ENCODE measurements around the gene PIP5K1C. TPM values are rescaled to one million over a fixed set of nuclear protein-coding genes. Genes with fewer than 3 reads are reported as not detected.

PIP5K1C gene
- total and polyA plus RNA-seq, 9 of the 15 experiments (the other 6 are each of a cell fraction or from before 2014, with no cell fraction given) = 0.38 to 22.1 (median 4.1) TPM

GRCh38 chr19:3608079-3608641 lies 92.1 kb downstream of the PIP5K1C start (continued):
- no peak for TF ChIP-seq ZNF165 (CRISPR knock-in tag; IDR thresholded peaks at IDR 0.05; ENCODE audit: borderline replicate concordance)
- no peak for TF ChIP-seq ZBTB11 (CRISPR knock-in tag; IDR thresholded peaks at IDR 0.05)
- TF ChIP-seq HDGF (IDR thresholded peaks at IDR 0.05) = peak; percentile 99
- no peak for TF ChIP-seq RBM25 (IDR thresholded peaks at IDR 0.05; ENCODE audit: low read depth, low read length, severe bottlenecking)
- no peak for TF ChIP-seq FOXK1 (CRISPR knock-in tag; IDR thresholded peaks at IDR 0.05; ENCODE audit: borderline replicate concordance)
- no peak for TF ChIP-seq FOXA3 (CRISPR knock-in tag; conservative IDR thresholded peaks at IDR 0.05 in 1 of 2, IDR thresholded peaks at IDR 0.05 in 1 of 2)
- TF ChIP-seq LARP7 (IDR thresholded peaks at IDR 0.05) = no peak
- TF ChIP-seq, protein P1, sequence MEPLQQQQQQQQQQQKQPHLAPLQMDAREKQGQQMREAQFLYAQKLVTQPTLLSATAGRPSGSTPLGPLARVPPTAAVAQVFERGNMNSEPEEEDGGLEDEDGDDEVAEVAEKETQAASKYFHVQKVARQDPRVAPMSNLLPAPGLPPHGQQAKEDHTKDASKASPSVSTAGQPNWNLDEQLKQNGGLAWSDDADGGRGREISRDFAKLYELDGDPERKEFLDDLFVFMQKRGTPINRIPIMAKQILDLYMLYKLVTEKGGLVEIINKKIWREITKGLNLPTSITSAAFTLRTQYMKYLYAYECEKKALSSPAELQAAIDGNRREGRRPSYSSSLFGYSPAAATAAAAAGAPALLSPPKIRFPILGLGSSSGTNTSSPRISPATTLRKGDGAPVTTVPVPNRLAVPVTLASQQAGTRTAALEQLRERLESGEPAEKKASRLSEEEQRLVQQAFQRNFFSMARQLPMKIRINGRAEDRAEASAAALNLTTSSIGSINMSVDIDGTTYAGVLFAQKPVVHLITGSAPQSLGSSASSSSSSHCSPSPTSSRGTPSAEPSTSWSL (CRISPR knock-in tag; IDR thresholded peaks at IDR 0.05; ENCODE audit: borderline replicate concordance) = no peak
- TF ChIP-seq IRF2 (CRISPR knock-in tag; IDR thresholded peaks at IDR 0.05) = no peak
- TF ChIP-seq RB1 (IDR thresholded peaks at IDR 0.05; ENCODE audit: low read depth) = no peak
- no peak for TF ChIP-seq ZBTB5 (IDR thresholded peaks at IDR 0.05)
- no peak for TF ChIP-seq HMG20A (CRISPR knock-in tag; conservative IDR thresholded peaks at IDR 0.05)
- peak; percentile 78; the same call in 1 of the 2 replicates for TF ChIP-seq SMARCA5 (IDR thresholded peaks at IDR 0.05)
- no peak for TF ChIP-seq NRF1 (conservative IDR thresholded peaks at IDR 0.05 in 1 of 2, IDR thresholded peaks at IDR 0.05 in 1 of 2)
- TF ChIP-seq ZC3H11A (IDR thresholded peaks at IDR 0.05; ENCODE audit: low read depth, low read length) = no peak
- TF ChIP-seq RFX7 (CRISPR knock-in tag; IDR thresholded peaks at IDR 0.05) = 0 out of 2 replicates have a peak, but pooled peaks have one; percentile 22
- no peak for TF ChIP-seq PRPF4 (IDR thresholded peaks at IDR 0.05; ENCODE audit: insufficient read depth, low read depth, low read length, poor library complexity, severe bottlenecking)
- no peak for TF ChIP-seq FOXM1 (IDR thresholded peaks at IDR 0.05; ENCODE audit: low read depth)
- TF ChIP-seq FOXM1 (CRISPR knock-in tag; IDR thresholded peaks at IDR 0.05; ENCODE audit: low read depth) = no peak
- TF ChIP-seq NCOA2 (IDR thresholded peaks at IDR 0.05; ENCODE audit: partially characterized antibody in 2 of 2) = no peak
- no peak for TF ChIP-seq TCFL5 (CRISPR knock-in tag; conservative IDR thresholded peaks at IDR 0.05)
- no peak for TF ChIP-seq ZKSCAN1 (IDR thresholded peaks at IDR 0.05; ENCODE audit: low read depth, low read length)
- no peak for TF ChIP-seq ZNF75A (CRISPR knock-in tag; IDR thresholded peaks at IDR 0.05)
